Myocyte (in vitro differentiated cells): ENCODE data around the gene FBF1. TPM values are rescaled to one million over a fixed set of nuclear protein-coding genes. Genes with fewer than 3 reads are reported as not detected.

ENCODE experiments used
- DNase-seq: peaks from one replicate; pipeline ENCODE4 v3.0.0-alpha.2; 2012; ENCODE audit warnings: low read depth
- total RNA-seq: library from RNA; depleted of rRNA; stranded (reverse); fragments of >200 nt; gene quantifications from 2 replicates; pipeline ENCODE4 v1.2.3, GENCODE V29; 2014

The FBF1 gene
- total RNA-seq, 1 donor from 2014 or later = 7.8 TPM

GRCh38 chr17:75959051-75959838 is 18.4 kb upstream of the FBF1 start:
- DNase-seq = no peak

GRCh38 chr17:75950855-75951554 is 10.2 kb upstream of the FBF1 start:
- DNase-seq = peak; percentile 89

- DNase-seq = peak; percentile 45
Measured at GRCh38 chr17:75950421-75950820, 9.6 kb upstream of the FBF1 start.

- DNase-seq = no peak
Measured at GRCh38 chr17:75945211-75945610, 4.4 kb upstream of the FBF1 start.

GRCh38 chr17:75943491-75943890 is 2.6 kb upstream of the FBF1 start:
- DNase-seq = no peak

GRCh38 chr17:75942473-75942872 is 1.6 kb upstream of the FBF1 start:
- no peak for DNase-seq

GRCh38 chr17:75941442-75941819 is 589 bp upstream of the FBF1 start:
- no peak for DNase-seq

- no peak for DNase-seq
Measured at GRCh38 chr17:75937652-75938051, 3.2 kb downstream of the FBF1 start.

- DNase-seq = no peak
Measured at GRCh38 chr17:75933808-75934207, 7.0 kb downstream of the FBF1 start.

GRCh38 chr17:75932852-75933251 is 8.0 kb downstream of the FBF1 start:
- no peak for DNase-seq

GRCh38 chr17:75931062-75931461 is 9.8 kb downstream of the FBF1 start:
- no peak for DNase-seq

- DNase-seq = peak; percentile 15
Measured at GRCh38 chr17:75927286-75927922, 13.4 kb downstream of the FBF1 start.

GRCh38 chr17:75926456-75926855 is 14.4 kb downstream of the FBF1 start:
- no peak for DNase-seq

GRCh38 chr17:75925912-75926311 is 14.9 kb downstream of the FBF1 start:
- DNase-seq = no peak

GRCh38 chr17:75925103-75925502 is 15.7 kb downstream of the FBF1 start:
- DNase-seq = no peak

GRCh38 chr17:75922963-75923874 is 17.6 kb downstream of the FBF1 start:
- DNase-seq = no peak

GRCh38 chr17:75922173-75922961 is 18.5 kb downstream of the FBF1 start:
- DNase-seq = no peak

GRCh38 chr17:75921596-75921995 is 19.2 kb downstream of the FBF1 start:
- no peak for DNase-seq

GRCh38 chr17:75920045-75920560 is 20.7 kb downstream of the FBF1 start:
- DNase-seq = no peak

GRCh38 chr17:75919611-75920010 is 21.2 kb downstream of the FBF1 start:
- no peak for DNase-seq
